CD4-positive, alpha-beta T cell treated with Interleukin-1 beta for 1 hour (primary cell): ENCODE data around the gene PI16.

Source experiments
- DNase-seq, 2 donors: peaks; one replicate each; pipeline ENCODE4 v3.0.0-alpha.2; 2020 to 2022

Gene PI16

DNA sequence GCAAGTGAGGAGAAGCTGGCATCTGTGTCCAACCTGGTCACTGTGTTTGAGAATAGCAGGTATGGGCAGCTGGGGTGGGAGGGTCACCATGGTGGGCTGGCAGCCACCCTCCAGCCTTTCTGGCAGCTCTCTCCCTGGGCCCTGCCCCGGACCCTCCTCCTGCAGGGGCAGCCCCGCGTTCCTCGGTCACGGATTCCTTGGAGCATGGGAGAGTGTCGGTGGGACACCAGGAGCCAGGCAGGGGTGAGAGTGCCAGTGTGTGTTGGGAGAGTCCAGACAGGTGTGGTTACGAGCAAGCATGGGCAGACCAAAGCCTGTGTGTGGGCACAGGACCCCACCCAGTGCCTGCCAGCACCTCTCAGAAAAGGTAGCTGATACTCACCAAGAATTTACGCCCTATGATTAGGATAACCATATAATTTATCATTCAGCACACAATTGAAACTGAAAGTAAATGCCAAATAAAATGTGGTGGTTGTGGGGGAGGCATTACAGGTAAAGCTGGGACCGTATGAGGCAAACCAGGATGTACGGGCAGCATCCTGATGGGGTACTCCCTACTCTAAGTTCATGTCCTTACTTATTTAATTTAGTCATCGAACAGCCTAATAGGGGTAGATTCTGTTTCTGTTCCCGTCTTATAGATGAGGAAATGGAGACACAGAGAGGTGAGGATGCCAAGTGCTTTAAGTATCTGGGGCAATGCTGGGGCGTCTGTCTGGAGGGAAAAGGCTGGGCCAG is 51.5 kb downstream of the PI16 start:
- DNase-seq, result no peak

DNA sequence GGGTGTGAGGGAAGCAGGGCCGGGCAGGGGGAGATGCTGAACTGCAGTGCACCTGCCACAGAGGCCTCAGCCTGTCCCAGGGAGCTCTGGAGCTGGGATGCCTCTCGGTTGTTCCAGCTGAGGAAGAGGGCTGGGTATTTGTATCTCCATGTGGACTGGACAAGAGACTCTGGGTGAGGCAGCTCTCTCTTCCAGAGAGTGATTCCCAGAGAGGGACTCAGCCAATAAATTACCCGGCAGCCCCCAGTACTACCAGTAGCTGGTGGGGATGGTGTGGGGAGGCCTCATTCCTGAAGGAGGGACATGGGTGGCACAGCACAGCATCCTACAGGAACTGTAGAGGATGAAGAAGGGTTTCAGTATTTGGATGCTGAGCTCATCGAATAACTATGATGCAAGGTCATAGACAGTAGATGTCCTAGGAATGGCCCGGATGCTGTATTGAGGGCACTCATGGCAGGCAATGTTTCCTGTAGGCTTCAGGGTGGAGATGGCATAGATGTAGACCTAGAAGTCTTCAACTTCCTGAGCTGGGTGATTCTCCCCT is 52.3 kb downstream of the PI16 start:
- DNase-seq, result no peak

DNA sequence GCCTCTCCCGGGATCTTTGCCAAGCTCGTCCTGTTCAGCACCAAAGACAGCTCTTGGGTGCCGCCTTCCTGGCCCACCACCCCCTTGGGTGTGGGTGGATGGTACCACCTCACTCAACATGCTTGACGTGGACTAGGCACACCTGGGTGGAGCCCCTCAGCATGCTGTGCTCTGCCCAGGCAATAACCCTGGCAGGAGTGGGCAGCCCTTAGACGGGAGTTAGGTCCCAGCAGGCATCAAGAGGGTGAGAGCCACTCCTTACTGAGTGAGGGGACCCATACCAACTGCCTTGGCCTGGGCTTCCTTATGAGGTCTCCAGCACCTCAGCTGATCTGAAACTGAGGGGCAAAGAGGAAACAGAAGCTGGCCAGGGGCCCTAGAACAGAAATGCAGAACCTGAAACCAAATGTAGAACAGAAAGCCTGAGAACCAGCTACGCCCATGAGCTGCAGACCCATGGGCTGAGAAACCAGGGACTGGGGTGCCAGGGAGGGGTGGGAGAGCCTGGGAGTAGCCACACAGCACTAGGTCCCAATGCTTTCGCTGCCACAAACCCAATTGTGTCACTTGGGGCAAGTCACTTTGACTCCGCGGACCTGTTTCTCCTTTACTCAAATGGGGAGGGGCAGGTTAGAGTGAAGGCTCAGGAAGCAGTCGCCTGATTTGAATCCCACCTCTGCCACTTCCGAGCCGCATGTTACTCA is 53.0 kb downstream of the PI16 start:
- peak in 1 of 2 donors; percentile 52 for DNase-seq

DNA sequence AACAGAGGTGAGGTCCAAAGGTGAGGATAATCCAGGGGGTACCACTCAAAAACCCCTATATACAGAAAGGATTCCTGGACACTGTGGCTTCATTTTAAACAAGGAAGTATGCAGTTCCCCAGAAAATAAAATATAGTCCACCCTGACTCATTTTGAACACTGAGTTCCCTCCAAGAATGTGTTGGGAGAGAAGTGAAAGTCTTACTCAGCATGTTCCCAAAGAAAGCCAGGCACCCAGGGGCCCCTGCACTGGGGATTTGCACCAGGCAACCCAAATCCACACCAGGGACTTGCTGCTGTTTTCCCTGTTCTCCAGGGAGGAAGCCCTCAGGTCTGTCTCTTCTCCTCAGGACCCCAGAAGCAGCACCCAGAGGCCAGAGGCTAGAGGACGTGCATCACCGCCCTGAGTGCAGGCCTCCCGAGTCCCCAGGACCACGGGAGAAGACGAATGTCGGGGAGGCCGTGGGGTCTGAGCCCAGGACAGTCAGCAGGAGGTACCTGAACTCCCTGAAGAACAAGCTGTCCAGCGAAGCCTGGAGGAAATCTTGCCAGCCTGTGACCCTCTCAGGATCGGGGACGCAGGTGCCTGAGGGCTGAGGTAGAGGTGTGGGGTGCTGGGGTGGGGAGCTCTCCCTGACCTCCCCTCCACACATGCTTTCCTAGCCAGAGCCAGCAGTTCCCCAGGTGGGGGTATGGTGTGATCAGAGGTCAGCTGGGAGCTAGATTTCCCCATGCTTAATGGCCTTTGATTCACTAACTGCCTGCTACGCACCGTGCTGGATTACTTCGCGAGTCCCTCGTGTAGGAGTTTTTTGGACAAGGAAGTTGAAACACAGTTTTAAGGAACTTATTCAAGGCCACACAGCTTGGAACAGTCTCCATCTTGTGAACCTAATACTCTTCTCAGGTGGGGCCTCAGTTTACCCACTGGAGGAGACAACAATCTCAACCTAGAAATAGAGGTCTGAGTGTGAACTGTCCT is 54.2 kb downstream of the PI16 start:
- no peak for DNase-seq

DNA sequence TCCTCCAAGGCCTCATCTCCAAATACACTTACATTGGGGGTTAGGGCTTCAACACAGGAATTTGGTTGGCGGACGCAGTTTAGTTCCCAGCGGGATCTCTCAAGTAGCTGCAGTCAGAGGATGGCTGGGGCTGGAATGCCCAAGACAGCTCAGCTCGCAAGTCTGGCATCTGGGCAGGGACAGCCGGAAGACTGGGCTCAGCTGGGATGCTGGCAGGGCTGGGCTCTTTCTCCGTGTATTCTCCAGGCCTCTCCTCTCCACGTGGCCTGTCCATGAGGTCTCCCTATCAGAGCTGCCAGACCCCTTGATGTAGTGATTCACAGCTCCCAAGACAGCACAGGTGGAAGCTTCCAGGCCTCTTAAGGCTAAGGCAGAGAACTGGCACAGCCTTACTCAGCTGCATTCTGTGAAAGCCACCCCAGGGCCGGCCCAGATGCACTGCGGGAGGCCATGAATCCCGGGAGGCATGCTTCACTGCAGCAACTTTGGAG is 55.9 kb downstream of the PI16 start:
- DNase-seq, result no peak

DNA sequence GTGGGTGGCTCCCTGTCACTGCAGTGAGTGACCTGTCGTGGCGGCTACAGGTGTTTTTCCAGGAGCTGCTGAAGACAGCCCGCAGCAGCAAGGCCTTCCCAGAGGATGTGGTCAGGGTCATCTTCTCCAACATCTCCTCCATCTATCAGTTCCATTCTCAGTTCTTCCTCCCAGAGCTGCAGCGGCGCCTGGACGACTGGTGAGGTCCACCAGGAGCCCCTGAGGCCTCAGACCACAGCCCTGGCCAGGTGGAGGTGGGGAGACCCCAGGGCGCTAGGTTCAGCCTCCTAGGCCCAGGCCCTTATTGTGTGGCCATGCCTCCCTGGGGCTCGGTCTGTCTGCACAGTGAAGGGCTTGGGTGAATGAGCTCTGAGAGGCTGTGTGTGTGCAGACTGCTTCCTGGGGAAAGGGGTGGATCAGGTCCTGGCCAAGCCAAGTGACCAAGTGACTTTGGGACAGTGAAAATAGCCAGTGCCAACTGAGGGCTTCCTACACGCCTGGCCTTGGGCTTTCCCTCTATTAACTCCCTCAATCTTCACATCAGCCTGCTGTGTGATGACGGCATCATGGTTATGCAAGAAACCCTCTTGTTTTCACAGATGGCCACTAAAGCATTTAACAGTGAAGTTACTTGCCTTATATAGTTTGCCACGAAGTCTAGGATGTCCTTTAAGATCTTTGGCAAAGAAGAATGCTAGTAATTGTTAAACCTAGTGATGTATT is 57.3 kb downstream of the PI16 start:
- no peak for DNase-seq

DNA sequence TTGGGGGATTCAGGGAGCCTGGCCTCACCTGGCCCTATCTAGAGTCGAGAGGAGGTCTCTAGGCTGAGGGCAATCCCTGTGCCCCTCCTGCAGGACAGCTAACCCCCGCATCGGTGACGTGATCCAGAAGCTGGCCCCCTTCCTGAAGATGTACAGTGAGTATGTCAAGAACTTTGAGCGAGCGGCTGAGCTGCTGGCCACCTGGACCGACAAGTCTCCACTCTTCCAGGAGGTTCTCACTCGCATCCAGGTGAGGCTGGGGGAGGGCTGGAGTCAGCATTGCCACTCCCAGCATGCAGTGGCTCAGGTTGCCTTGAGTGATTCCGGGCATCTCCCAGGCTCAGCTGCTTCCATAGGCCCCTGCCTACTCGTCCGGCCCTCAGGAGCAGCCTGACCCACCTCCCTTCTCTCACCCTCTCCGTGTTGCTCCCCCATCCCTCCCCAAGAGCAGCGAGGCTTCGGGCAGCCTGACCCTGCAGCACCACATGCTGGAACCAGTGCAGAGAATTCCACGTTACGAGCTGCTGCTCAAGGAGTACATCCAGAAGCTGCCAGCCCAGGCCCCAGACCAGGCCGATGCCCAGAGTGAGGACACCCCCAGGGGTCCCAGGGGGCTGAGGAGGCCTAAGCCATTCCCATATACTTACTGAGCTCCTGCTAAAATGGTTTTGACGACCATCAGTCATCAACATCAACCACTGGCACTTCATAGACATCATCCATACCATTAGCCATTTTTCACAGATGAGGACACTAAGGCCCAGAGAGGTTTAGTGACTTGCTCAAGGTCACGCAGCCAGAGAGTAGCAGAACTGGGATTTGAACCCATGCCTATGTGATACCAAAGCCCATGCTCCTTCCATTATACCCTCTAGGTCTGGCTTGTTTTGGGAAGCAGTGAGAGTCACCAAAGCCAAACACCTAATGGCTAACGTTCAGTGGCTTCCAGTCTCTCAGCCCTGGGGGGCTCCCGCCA is 59.3 kb downstream of the PI16 start:
- no peak for DNase-seq
